ENCODE data around the gene TTC23L. TPM values are rescaled to one million over a fixed set of nuclear protein-coding genes. Genes with fewer than 3 reads are reported as not detected.
"Not testable (repeated sequence)": the region's sequence is repeated elsewhere in the genome, so short reads cannot be mapped to it uniquely, and the experiment has no call there.

TTC23L gene
- polyA plus RNA-seq, 2 of the 4 experiments (the other 2 are of a cell fraction): 0.17 to 0.59 TPM

- TF ChIP-seq TFCP2L1 (CRISPR knock-in tag; IDR thresholded peaks at IDR 0.05): no peak
These were observed 77.6 kb downstream of the TTC23L start (continued) for GRCh38 chr5:34916518-34916917.

- FAIRE-seq (no peak), ATAC-seq (no peak), DNase-seq (ENCODE audit: low read depth in 1 of 2, low spot score in 1 of 2) (no peak)
- H3K27ac ChIP-seq: no peak overlapping the region
- TF ChIP-seq, protein P1, sequence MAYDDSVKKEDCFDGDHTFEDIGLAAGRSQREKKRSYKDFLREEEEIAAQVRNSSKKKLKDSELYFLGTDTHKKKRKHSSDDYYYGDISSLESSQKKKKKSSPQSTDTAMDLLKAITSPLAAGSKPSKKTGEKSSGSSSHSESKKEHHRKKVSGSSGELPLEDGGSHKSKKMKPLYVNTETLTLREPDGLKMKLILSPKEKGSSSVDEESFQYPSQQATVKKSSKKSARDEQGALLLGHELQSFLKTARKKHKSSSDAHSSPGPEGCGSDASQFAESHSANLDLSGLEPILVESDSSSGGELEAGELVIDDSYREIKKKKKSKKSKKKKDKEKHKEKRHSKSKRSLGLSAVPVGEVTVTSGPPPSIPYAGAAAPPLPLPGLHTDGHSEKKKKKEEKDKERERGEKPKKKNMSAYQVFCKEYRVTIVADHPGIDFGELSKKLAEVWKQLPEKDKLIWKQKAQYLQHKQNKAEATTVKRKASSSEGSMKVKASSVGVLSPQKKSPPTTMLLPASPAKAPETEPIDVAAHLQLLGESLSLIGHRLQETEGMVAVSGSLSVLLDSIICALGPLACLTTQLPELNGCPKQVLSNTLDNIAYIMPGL (CRISPR knock-in tag; IDR thresholded peaks at IDR 0.05; ENCODE audit: borderline replicate concordance): no peak
- TF ChIP-seq NPAS2 (CRISPR knock-in tag; IDR thresholded peaks at IDR 0.05; ENCODE audit: borderline replicate concordance) (no peak), FOXS1 (CRISPR knock-in tag; IDR thresholded peaks at IDR 0.05) (no peak), MYC (IDR thresholded peaks at IDR 0.05; ENCODE audit: borderline replicate concordance, low read length) (no peak), KDM1A (IDR thresholded peaks at IDR 0.05; ENCODE audit: low read depth) (no peak), RFX5 (IDR thresholded peaks at IDR 0.05) (no peak), RNF2 (IDR thresholded peaks at IDR 0.05; ENCODE audit: borderline replicate concordance, low read depth) (no peak), ELK1 (IDR thresholded peaks at IDR 0.05; ENCODE audit: low read depth, low read length) (no peak), HEYL (CRISPR knock-in tag; IDR thresholded peaks at IDR 0.05) (no peak), ZSCAN20 (CRISPR knock-in tag; IDR thresholded peaks at IDR 0.05) (no peak), HOXB13 (CRISPR knock-in tag; IDR thresholded peaks at IDR 0.05; ENCODE audit: low read depth) (no peak), BHLHE40 (IDR thresholded peaks at IDR 0.05; ENCODE audit: low read depth, low read length) (no peak), HDAC2 (IDR thresholded peaks at IDR 0.05) (no peak), CBX8 (IDR thresholded peaks at IDR 0.05) (no peak), EHF (CRISPR knock-in tag; IDR thresholded peaks at IDR 0.05) (no peak), POLR2A (IDR thresholded peaks at IDR 0.05; ENCODE audit: low read length) (no peak), ESRRA (IDR thresholded peaks at IDR 0.05; ENCODE audit: borderline replicate concordance, low read length) (no peak), TFCP2L1 (CRISPR knock-in tag; IDR thresholded peaks at IDR 0.05) (no peak), ZFP36 (IDR thresholded peaks at IDR 0.05; ENCODE audit: borderline replicate concordance, partially characterized antibody) (no peak), JUNB (IDR thresholded peaks at IDR 0.05) (no peak)
- no peak overlapping the region for H3K4me3 ChIP-seq
- no peaks in the 10 kb centered on the region for H3K9me3 ChIP-seq
- WGBS (ENCODE audit: missing lambda C conversion rate): 90% methylated on average over 4 of the region's 4 CpGs
- CTCF ChIA-PET: interaction anchor here (1.9 to 3.8 kb wide), 2 partner anchors 20 to 444 kb away, joined by 8 to 21 read pairs; no protein-coding TSS in a partner anchor
- peak overlapping the region; percentile 97 for H3K4me2 ChIP-seq
- H3K4me1 ChIP-seq: peaks cover 40% of the 10 kb centered on the region
- POLR2A ChIA-PET: interaction anchor here (2.0 kb wide), 1 partner anchor 11 kb away, joined by 6 read pairs; the partner anchor contains the start of gene DNAJC21
These were observed 79.1 kb downstream of the TTC23L start for GRCh38 chr5:34918025-34918424.

- no peak overlapping the region for H3K4me3 ChIP-seq
- WGBS (ENCODE audit: missing lambda C conversion rate): 78% methylated on average over 4 of the region's 4 CpGs
- ATAC-seq: no peak
- TF ChIP-seq JUNB (IDR thresholded peaks at IDR 0.05): no peak
- peak; percentile 27; the same call in 1 of the 3 replicates for TF ChIP-seq CTCF (IDR thresholded peaks at IDR 0.05)
- TF ChIP-seq RAD21 (conservative IDR thresholded peaks at IDR 0.05 in 1 of 2, IDR thresholded peaks at IDR 0.05 in 1 of 2): 0 out of 5 replicates have a peak, but pooled peaks of 1 of the 2 experiments have one; percentile 13
- TF ChIP-seq TP53 (CRISPR knock-in tag; IDR thresholded peaks at IDR 0.05): no peak
- no peak for TF ChIP-seq SMC3 (IDR thresholded peaks at IDR 0.05)
- peak in 1 of 2 experiments; percentile 39; a peak in 1 of 4 replicates for TF ChIP-seq CEBPB (IDR thresholded peaks at IDR 0.05)
- DNase-seq (ENCODE audit: low read depth in 1 of 2, low spot score in 1 of 2): peak in 1 of 2 experiments; percentile 31
- CTCF ChIA-PET: interaction anchor here (1.2 kb wide), 1 partner anchor 454 kb away, joined by 3 read pairs; no protein-coding TSS in a partner anchor
- POLR2A ChIA-PET: interaction anchor here (2.0 kb wide), 1 partner anchor 10 kb away, joined by 6 read pairs; the partner anchor contains the start of gene DNAJC21
- no peak for FAIRE-seq
- H3K4me1 ChIP-seq: peaks cover 41% of the 10 kb centered on the region
- H3K9me3 ChIP-seq: no peaks in the 10 kb centered on the region
- H3K27ac ChIP-seq: no peak overlapping the region
- H3K4me2 ChIP-seq: no peak overlapping the region
These were observed 80.1 kb downstream of the TTC23L start for GRCh38 chr5:34919077-34919476.

- WGBS (ENCODE audit: missing lambda C conversion rate): 78% methylated on average over 9 of the region's 9 CpGs
- ChIA-PET POLR2A (interaction anchor here (1.5 kb wide), 1 partner anchor 8 kb away, joined by 8 read pairs; the partner anchor contains the start of genes BRIX1 and RAD1), CTCF (interaction anchor here (1.0 to 2.3 kb wide), 4 partner anchors 25 to 437 kb away, joined by 4 to 9 read pairs (median 6); no protein-coding TSS in a partner anchor)
- Histone ChIP-seq H3K4me2 (peak overlapping the region; percentile 44), H3K4me1 (peaks cover 27% of the 10 kb centered on the region), H3K27ac (peak overlapping the region in 1 of 2 experiments; percentile 60; a peak in 2 of 6 replicates)
- H3K9me3 ChIP-seq; H3K4me3 ChIP-seq; DNase-seq (ENCODE audit: low read depth in 1 of 2, low spot score in 1 of 2); ATAC-seq; FAIRE-seq: not testable (repeated sequence)
These were observed 84.3 kb downstream of the TTC23L start for GRCh38 chr5:34923256-34923655.
